Ovary (tissue), 9 donors: Measurements from ENCODE around the gene WDR4. TPM values are rescaled to one million over a fixed set of nuclear protein-coding genes. Genes with fewer than 3 reads are reported as not detected.
"Not testable (repeated sequence)": the region's sequence is repeated elsewhere in the genome, so short reads cannot be mapped to it uniquely, and the experiment has no call there.

Experiments used
- DNase-seq, 5 donors: peaks; one replicate each; pipeline ENCODE4 v3.0.0-alpha.2; 2019 to 2020
- H3K27ac ChIP-seq, 2 donors: fragments of 200-600 bp; one replicate each; pipeline versions ENCODE4 v1.5.1 to v1.8.0; 2019 to 2022
- H3K27me3 ChIP-seq: fragments of 200-600 bp; one replicate; pipeline ENCODE4 v1.8.0; 2022
- H3K36me3 ChIP-seq: fragments of 200-600 bp; sonication (generic); one replicate; pipeline ENCODE4 v1.5.1; 2019
- H3K4me1 ChIP-seq: one replicate; pipeline ENCODE4 v1.8.1; 2013; ENCODE audit warnings: mild to moderate bottlenecking, moderate library complexity; ENCODE audit not compliant: insufficient read depth
- H3K4me3 ChIP-seq: fragments of 200-600 bp; sonication (generic); one replicate; pipeline ENCODE4 v1.5.1; 2017
- H3K9me3 ChIP-seq, 2 donors: fragments of 200-600 bp in 1 of 2; sonication (generic) in 1 of 2; one replicate each; pipeline versions ENCODE4 v1.5.1 to v1.8.1; 2013 to 2019; ENCODE audit warnings: mild to moderate bottlenecking in 1 of 2, moderate library complexity in 1 of 2
- CTCF ChIP-seq, 3 donors: fragments of 450-650 bp in 2 of 3; fragments of 200-600 bp in 1 of 3; IDR thresholded peaks; one replicate each; pipeline versions ENCODE4 v1.5.1 to v1.8.0; 2016 to 2022; ENCODE audit warnings: antibody characterized with exemption in 3 of 3, mild to moderate bottlenecking in 1 of 3
- EP300 ChIP-seq: sonication (generic); formaldehyde crosslinking; IDR thresholded peaks from one replicate; pipeline ENCODE4 v1.6.1; 2017; ENCODE audit warnings: antibody characterized with exemption
- POLR2A ChIP-seq: fragments of 450-650 bp; IDR thresholded peaks from one replicate; pipeline ENCODE4 v1.6.1; 2017; ENCODE audit warnings: antibody characterized with exemption, mild to moderate bottlenecking, moderate library complexity
- WGBS, 3 donors: extraction: QIAGEN DNeasy Blood & Tissue Kit in 1 of 3; methylation state at CpG; one replicate each; pipeline versions ENCODE4 v1.1.5 to v1.1.7; 2013 to 2017; 5-methylcytosine and 5-hydroxymethylcytosine counted together
- intact Hi-C, 4 donors: fragments of 100-400 bp; cut with DNase I; formaldehyde crosslinking; loops; one replicate each; pipeline versions ENCODE4 v1.11.0 to v1.15.1; 2022 to 2023
- polyA plus RNA-seq, 2 donors: library from polyadenylated mRNA; stranded (reverse); fragments of 200-250 nt in 1 of 2; fragments of 350-450 nt in 1 of 2; fragmentation: Illumina TruSeq in 1 of 2; extraction: RNeasy Lipid Tissue Mini Kit (QIAGEN cat#74804) in 1 of 2; gene quantifications; one replicate each; pipeline ENCODE4 v1.2.3, GENCODE V29; 2013 to 2014
- total RNA-seq, 7 donors: library from RNA; depleted of rRNA in 2 of 7; stranded (reverse); fragments of >200 nt in 2 of 7; fragmentation: NEBNext Ultra II Directional in 3 of 7; extraction: Animal tissue kit (Norgen Biotek cat#: 25700) in 3 of 7; gene quantifications; one replicate each; pipeline versions ENCODE4 v1.1.0 to v1.2.4, GENCODE V29; 2016 to 2023
- donor health status: DM: no; HTN: no; CAD: no; lungs with moderate emphysema.
- donor health status: DM: no; HTN: no; CAD: no.
- donor health status: Bipolar disorder and iron deficiency.
- donor health status: DM: yes; HTN: yes; CAD: no.
- donor health status: DM: no; HTN: no; CAD: no.
- donor health status: DM: yes; HTN: yes; CAD: no.

WDR4 gene
- total and polyA plus RNA-seq, 9 donors = 3.2 to 33.1 (median 15.7) TPM

DNA sequence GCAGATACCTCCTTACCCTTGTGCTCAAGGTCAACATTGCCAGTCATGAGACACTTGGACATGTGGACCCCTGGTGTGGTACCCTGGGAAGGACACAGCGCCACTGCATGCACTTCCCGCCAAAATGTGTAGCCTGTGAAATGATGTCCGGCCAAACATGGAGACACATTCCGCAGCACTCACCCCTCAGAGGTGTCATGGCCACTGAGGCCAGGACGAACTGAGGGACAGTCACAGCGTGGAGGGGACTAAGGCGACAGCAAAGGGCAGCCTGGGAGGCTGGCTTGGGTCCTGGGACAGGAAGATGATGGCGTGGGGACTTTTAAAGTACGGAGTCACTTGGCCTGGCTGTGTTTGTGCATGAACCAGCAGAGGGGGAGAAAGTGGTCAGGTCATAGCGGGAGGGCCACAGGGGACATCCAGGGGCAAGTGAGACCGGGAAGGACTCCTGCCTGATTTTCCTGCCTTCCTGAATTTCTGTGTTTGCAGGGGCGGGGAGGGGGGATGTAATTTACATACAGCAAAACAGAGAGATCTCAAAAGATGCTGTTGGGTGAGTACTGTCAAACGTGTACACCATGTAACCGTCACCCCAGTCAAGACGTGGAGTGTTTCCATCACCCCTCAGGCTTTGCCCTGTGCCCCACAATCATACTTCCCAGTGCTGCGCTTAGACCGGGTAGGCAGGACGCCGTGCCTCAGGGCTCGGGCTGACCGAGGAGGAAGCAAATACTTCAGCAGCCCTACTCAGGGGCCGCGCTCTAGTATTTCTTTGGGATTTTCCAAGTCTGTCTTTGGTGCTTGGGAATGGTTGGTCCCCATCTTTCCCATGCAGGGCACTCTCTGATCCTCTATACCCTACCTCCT is 45.2 kb downstream of the WDR4 start:
- Histone ChIP-seq H3K4me3 (no peak overlapping the region), H3K27ac (no peak overlapping the region), H3K9me3 (no peaks in the 10 kb centered on the region), H3K36me3 (no peaks in the 10 kb centered on the region), H3K4me1 (peaks cover 2% of the 10 kb centered on the region), H3K27me3 (no peaks in the 10 kb centered on the region)
- intact Hi-C loops = loop anchor here in 2 of 4 donors (5.0 to 10.0 kb wide), 2 partner anchors 232 to 679 kb away; no protein-coding TSS in a partner anchor
- TF ChIP-seq CTCF (IDR thresholded peaks at IDR 0.05) (no peak), EP300 (no peak)
- 79 to 83% (median 79%) methylated on average over 23 of the region's 23 CpGs for WGBS, 3 donors
- DNase-seq = peak in 1 of 5 donors; percentile 4

DNA sequence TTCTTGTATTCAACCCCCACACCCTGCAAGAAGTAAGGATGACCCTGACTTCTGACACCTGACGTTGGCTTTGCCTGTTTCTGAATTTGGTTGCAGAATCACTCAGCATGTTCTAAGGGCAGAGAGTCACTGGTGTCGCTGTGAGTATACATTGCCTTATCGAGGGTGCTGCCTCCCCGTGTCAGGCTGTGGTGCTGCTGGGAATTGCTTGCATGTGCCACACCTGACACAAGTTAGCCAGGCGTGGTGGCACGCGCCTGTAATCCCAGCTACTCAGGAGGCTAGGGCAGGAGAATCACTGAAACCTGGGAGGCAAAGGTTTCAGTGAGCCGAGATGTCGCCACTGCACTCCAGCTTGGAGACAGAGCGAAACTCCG is 45.9 kb downstream of the WDR4 start:
- TF ChIP-seq POLR2A = no peak
- no peak for TF ChIP-seq EP300
- TF ChIP-seq CTCF (IDR thresholded peaks at IDR 0.05) = no peak
- no peaks in the 10 kb centered on the region for H3K27me3 ChIP-seq
- DNase-seq = no peak
- H3K9me3 ChIP-seq = no peaks in the 10 kb centered on the region
- WGBS, 3 donors = 43 to 56% (median 51%) methylated on average over 11 of the region's 11 CpGs
- no peak overlapping the region for H3K27ac ChIP-seq
- H3K4me1 ChIP-seq = peaks cover 2% of the 10 kb centered on the region
- H3K36me3 ChIP-seq = no peaks in the 10 kb centered on the region
- H3K4me3 ChIP-seq = no peak overlapping the region
- intact Hi-C loops = loop anchor here in 2 of 4 donors (5.0 to 10.0 kb wide), 2 partner anchors 231 to 679 kb away; no protein-coding TSS in a partner anchor

- H3K27me3 ChIP-seq, H3K36me3 ChIP-seq, H3K4me1 ChIP-seq, H3K27ac ChIP-seq, DNase-seq, H3K9me3 ChIP-seq, H3K4me3 ChIP-seq: not testable (repeated sequence)
- intact Hi-C loops = loop anchor here in 2 of 4 donors (5.0 to 10.0 kb wide), 2 partner anchors 230 to 677 kb away; no protein-coding TSS in a partner anchor
- WGBS, 3 donors = 71 to 88% (median 79%) methylated on average over 4 of the region's 4 CpGs
These were observed 47.1 kb downstream of the WDR4 start for GRCh38 chr21:42832321-42832630.

DNA sequence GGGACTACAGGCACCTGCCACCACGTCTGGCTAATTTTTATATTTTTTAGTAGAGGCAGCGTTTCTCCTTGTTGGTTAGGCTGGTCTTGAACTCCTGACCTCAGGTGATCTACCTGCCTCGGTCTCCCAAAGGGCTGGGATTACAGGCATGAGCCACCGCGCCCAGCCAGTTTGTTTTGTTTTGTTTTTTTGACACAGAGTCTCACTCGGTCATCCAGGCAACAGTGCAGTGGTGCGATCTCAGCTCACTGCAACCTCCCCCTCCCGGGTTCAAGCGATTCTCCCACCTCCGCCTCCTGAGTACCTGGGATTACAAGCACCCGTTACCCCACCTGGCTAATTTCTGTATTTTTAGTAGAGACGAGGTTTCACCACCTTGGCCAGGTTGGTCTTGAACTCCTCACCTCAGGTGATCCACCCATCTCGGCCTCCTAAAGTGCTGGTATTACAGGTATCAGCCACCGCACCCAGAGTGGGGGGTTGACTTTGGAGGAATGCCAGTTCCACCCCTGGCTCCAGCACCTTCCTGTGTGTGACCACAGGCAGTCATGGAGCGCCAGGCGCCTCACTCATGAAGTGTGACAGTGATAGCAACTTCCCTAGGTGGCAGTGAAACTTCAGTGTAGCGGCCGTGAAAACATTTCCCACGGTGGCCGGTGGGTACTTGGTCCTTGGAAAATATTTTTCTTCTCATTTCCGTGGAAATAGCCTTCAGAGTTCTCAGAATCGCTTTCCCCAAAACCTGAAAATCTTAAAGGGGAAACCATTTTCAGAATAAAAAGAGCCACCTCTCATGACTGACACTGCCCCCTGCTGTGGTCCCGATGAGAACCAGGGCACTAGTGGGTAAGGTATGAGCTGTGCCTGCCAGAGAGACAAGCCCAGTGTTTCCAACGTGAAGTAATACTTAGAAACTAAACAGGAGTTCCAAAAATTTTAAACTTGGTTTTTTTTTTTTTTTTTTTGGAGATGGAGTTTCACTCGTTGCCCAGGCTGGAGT is 48.6 kb downstream of the WDR4 start:
- H3K9me3 ChIP-seq = no peaks in the 10 kb centered on the region
- no peak overlapping the region for H3K27ac ChIP-seq
- intact Hi-C loops = loop anchor here in 2 of 4 donors (5.0 to 10.0 kb wide), 2 partner anchors 228 to 676 kb away; no protein-coding TSS in a partner anchor
- peak in 1 of 5 donors; percentile 6 for DNase-seq
- WGBS, 3 donors = 59 to 73% (median 63%) methylated on average over 25 of the region's 25 CpGs
- no peaks in the 10 kb centered on the region for H3K4me1 ChIP-seq
- TF ChIP-seq CTCF (IDR thresholded peaks at IDR 0.05) = no peak
- TF ChIP-seq EP300 = no peak
- no peak for TF ChIP-seq POLR2A
- no peaks in the 10 kb centered on the region for H3K36me3 ChIP-seq
- H3K4me3 ChIP-seq = no peak overlapping the region
- no peaks in the 10 kb centered on the region for H3K27me3 ChIP-seq
